Activated CD8-positive, alpha-beta T cell treated with anti-CD3 and anti-CD28 coated beads, Interleukin-2, amount 10 ng/mL, durations not matched to agents 7 days and 5 days (primary cell): Measurements from ENCODE around the gene ITPRIPL2. TPM values are rescaled to one million over a fixed set of nuclear protein-coding genes. Genes with fewer than 3 reads are reported as not detected.

Experiments used
- total RNA-seq, 2 experiments: library from RNA; stranded (reverse); gene quantifications; one replicate each; pipeline ENCODE4 v1.2.3, GENCODE V29; 2021

Gene ITPRIPL2
- total RNA-seq, 2 experiments from 2014 or later = 2.3 TPM

Other genes with a start within 250 kb of the ITPRIPL2 start
- 100 to 1,000 TPM; 123 to 127 TPM for gene SMG1, start 187.6 kb upstream of the ITPRIPL2 start, total RNA-seq
- gene TMC7, start 130.0 kb upstream of the ITPRIPL2 start, total RNA-seq = not detected
- 10 to 100 TPM; 16.3 to 16.8 TPM for gene COQ7, start 46.4 kb upstream of the ITPRIPL2 start, total RNA-seq
- gene SYT17, start 54.3 kb downstream of the ITPRIPL2 start, total RNA-seq = not detected
- gene CLEC19A, start 171.8 kb downstream of the ITPRIPL2 start, total RNA-seq = not detected